Activated naive CD4-positive, alpha-beta T cell (primary cell): ENCODE results near the gene MMP11.

Source experiments
- DNase-seq, 4 experiments: peaks; one replicate each; lab custom pipeline; 2025; lab: John Stamatoyannopoulos, UW

Gene MMP11

DNA sequence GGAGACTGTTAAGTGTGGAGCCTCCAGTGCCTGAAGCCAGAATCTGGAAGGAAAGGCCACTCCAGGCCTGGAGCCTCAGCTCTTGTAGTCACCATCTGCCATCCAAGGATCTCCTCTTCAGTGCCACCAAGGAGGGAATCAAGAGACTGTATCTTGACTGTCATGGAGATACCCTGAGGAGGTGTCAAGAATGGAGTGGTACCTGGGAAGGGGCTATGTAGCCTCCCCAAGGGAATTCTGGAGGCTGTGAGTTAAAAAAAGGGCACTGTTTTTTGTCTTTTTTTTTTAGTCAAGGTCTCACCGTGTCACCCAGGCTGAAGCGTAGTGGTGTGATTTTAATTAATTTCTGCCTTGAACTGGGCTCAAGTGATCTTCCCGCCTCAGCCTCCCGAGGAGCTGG is 13.1 kb upstream of the MMP11 start:
- DNase-seq, result no peak

DNA sequence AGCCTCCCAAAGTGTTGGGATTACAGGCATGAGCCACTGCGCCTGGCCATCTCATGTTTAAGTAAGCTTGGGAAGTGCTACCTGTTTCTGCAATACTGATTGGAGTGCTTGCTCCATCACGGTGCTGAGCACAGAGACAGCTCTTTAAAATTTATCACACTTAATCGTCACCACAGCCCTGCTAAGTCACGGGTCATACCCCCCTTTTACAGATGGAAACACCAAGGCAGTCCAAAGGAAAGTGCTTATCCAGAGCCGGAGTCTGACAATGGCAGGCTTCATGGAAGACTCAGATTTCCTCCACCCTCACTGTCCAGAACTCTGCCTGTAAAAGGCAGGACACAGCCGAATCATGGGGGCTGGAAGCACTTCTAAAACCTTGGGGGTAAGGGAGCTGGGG is 12.6 kb upstream of the MMP11 start:
- no peak for DNase-seq

DNA sequence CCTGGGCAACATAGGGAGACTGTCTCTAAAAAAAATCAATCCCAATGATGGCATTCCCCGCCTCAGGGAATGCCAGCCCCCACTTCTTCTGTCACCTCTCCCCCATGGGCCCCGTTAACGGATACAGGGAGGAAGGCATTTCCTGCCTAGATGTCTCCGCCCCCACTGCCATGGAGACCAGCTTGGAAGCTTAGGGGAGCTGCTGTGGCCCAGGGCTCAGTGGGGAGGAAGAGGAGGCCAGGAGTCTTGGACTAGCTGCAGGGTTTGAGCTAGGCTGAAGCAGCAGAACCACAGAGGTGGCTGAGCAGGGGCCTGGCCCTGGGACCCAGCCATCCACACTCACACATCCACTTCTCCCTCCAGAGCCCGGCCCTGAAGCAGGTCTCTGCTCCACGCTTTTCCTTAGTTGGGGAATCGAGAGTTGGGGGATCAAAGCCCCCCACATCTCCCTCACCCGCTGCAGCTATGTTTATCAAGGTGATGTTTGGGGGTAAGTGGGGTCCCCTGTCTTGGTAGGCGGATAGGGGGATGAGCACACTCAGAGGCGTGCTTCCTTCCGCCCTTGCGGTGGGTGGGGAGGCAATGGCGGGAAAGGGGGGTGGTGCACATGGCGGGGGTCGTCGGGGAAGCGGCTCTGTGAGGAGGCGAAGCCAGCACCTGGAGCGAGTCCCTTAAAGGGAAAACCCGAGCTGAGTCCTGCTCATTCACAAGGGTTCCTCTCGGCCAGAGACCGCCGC is 9.6 kb upstream of the MMP11 start, which contains the start of gene C22orf15:
C22orf15 (plus strand) TSS at position 149 of the 737 bp plus-strand sequence; CDS start at position 466, 317 bp downstream.
- peak in 1 of 4 experiments; percentile 25 for DNase-seq

DNA sequence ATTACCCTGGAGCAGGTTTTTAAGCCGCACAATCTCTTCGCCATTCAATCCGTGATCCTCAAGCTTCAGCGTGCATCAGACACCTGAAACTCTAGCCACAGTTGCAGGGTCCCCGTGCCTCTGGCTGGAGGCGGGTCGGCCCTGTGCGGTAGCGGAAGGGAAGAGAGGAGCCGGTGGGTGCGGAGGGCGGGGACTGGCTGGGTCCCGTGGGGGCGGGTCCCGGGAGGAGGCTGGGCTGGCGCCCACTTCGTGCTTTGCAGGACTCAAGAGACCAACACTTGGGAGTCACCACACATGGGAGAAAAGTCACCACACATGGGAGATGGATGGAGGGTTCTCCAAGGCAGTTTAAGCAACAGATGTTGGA is 9.1 kb upstream of the MMP11 start:
- peak; percentile 18 to 51 (median 32) for DNase-seq

DNA sequence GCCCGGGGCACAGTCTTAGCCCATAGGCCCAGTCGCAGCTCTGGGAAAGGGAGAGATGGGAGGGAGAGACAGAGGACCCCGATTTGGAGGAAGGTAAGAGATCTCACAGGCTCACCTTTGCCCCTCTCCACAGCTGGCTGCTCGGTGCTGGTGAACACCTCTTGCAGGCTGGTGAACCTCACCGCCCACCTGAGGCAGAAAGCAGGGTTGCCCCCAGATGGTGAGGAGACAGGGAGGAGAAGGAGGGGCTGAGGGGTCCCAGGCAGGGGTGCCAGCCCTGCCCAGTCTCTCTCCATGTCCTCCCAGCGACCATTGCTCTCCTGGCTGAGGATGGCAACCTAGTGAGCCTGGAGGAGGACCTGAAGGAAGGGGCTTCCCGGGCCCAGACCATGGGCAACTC is 8.7 kb upstream of the MMP11 start:
- no peak for DNase-seq

DNA sequence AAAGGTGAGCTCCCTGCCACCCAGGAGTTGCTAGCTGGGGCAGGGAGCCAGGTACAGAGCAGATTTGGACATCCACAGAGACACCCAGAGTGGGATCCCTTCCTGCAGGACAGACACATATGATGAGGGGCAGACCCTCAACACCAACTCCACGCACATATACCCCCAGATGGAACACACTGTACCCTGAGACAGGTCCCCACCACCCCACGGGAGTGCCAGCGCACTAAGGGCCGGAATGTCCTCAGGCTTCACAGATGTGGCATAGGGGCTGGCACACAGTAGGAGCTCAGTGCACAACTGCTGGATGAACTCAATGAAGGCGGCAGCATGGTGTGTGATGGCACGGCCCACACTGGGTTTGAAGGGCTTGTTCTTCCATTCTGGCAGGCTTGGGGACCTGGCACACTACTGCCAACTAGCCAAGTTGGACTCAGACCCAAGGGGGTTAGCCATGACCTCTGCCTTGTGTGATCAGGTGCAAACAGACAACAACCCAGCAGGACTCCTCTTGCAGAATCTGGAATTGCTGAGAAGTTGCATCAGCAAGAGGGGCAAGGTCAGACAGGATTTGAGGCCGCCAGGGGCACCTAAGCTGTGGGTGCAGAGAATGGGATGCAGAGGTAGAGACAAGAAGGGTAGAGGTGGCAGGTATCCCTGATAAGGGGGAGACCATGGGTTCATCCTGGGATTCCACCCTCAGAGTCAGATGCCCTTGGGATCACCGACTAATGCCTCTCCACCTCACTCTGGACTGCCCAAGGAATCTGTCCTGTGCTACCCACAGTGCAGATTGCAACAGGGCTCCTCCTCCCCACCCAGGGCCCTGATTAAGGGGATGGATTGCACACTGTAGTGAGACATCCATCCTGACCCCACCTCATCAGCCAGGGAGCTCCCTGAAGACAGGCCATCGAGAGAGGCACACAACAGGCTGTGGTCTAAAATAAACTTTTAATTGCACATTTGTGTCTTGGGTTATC is 7.5 kb upstream of the MMP11 start:
- DNase-seq, result no peak

DNA sequence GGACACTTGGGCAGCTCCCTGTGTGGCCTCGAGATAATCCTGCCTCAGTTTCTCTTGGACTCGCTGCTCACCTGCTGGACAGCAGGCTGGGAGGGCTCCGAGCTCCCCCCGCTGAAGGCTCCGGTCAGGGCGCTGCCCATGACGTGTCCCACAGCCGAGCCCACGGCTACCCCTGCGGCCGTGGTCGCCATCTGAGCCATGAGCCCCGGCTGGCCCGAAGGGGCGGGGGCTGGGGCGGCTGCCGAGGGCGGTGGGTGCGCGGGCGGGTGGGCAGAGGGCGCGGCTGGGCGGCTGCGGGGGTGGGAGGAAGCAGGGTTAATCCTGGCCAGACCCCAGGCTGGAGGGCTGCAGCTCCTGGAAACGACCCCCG is 5.4 kb upstream of the MMP11 start:
- no peak for DNase-seq

DNA sequence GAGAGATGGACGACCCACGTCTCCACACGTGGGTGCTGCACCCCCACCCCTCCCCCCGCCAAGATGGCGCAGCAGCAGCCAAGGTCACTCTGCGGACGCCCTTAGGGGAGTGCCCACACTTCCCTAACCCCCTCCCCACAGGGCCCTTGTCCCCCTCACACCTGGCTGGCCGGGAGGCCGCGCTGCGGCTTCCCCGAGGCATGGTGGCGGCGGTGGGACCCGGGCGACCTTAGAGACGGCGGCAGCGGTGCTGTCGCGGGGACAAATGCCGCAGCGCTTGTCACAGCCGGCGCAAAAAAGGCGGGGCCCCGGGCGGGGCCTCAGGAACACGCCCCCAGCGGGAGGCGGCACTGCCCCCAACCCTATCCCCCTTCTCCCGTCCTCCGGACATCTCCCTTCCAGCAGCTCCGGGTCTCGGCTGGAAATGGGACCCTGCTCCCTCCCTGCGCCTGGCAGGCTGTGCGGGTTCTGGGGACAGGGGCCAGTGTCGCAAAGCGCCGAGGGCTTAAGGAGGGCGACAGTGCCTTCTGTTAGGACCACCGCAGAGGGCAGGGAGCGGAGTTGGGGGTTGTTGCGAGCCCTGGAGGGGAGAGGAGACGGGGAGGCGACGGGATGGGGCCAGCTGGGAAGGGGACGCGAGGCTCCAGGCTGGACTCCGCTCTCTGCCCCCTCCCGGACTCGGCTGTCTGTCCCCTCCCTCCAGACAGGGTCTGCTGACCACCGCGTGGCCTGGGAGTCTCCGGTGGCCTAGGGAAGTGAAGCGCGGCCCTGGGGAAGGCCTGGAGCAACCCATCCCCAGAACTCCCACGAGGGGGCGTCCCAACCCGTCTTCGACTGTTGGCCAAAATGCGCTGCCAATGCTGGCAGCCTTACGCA is 4.7 kb upstream of the MMP11 start, which contains the start of gene CHCHD10:
CHCHD10 (minus strand) TSS at position 300 of the 876 bp plus-strand sequence; CDS start at position 202, 98 bp downstream.
- DNase-seq, result peak; percentile 51 to 74 (median 54)

DNA sequence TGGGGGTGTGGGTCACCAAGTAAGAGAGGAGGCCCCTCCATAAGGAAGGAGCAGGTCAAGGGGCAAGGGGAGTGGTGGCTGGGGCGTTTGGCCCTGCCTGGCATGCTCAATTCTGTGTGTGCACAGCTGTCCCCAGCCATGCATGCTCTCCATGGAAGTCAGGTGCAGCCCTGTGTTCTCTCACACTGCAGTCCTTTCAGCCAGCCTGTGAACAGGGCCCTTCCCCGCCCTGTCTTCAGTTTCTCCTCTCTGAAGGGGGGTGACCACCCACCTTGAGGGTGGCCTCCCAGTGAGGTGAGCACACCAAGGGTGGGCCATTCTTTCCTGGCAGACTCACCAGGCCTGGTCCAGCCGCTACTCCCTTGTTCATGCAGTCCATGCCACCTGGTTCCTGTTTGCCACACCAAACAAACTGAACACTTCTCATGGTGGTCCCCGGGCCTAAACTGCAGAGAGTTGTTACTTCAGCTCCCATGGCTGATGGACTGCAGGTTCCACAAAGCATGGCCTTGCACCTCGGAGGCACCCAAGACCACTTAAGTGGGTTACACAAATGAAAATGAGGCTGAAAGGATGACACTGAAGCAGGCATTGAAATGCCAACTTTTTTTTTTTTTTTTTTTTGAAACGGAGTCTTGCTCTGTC is 3.2 kb upstream of the MMP11 start:
- no peak for DNase-seq

DNA sequence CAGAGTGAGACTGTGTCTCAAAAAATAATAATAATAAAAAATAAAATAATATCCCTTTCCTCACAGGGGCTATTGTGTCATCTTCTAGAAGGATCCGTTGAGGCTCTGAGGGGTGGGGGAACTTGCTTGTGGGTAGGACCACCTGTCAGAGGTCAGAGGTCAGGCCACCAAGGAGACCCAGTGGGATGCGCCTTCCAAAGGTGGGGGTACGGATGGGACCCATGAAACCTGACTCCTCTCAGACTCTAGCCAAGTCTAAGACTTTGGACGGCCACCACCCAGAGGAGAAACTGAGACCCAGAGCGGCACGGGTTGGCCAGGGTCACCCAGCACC is 367 bp upstream of the MMP11 start:
- DNase-seq, result no peak

DNA sequence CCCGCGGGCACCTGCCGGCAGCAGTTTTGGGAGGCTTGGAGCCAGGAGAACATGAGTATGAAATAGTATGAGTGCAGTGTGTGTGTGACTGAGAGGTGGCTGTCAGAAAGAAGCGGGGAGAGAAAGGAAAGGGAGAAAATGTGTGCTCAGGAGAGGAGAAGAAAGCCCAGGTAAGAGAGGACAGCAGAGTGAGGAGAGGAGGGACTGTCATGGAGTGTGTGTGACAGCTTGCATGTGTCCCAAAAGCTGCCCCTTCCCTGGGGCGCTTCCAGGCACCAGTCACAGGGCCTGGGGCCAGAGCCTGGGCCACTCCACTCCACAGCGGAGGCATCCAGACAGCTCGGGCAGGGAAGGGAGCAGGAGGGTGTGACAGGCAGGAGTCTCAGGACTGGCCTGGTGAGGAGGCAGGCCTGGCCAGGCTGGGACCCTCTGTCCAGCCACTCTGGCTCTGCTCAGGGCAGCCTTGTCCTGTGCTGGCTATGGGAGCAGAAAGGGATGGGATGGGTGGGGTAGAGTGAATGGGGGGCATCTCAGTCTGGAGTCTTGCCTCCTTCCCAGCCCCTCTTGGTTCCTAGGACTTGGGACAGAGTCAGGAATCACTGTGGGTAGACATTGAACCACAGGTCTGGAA is 949 bp downstream of the MMP11 start:
- DNase-seq, result no peak

DNA sequence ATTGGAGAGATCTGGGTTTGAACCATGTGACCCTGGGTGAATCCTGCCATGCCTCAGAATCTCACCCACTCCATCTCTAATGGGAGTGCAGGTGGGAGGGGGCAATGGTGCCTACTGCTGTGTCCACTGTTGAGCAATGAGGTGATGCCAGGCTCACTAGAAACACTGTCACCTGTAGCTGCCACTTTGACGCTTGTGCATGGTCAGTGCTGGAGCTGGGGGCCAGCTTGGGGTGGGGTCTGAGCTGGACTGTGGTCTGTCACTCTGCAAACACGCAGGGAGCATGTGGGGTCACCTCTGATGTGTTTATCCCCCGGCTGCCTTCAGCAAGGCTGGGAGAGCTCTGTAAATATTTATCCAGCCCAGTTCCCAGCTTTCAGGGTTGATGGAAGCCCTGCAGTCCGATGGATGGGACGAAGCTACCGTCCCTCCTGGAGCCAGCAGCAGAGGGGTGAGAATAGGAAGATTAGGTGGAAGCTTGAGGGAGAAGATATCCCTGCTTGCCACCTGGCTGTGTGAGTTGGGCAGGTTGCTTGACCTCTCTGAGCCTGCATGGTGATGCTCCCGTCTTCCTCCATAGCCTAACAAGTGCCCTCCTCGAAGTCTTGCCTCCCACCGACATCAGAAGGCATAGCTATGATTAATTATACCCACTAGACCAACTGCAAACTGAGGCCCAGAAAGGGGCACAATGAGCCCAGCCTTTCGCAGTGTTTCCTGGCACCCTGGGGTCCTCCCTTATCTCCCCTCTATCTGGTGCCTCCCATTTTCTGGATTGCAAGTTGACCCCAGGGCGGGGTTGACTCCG is 1.7 kb downstream of the MMP11 start:
- no peak for DNase-seq

DNA sequence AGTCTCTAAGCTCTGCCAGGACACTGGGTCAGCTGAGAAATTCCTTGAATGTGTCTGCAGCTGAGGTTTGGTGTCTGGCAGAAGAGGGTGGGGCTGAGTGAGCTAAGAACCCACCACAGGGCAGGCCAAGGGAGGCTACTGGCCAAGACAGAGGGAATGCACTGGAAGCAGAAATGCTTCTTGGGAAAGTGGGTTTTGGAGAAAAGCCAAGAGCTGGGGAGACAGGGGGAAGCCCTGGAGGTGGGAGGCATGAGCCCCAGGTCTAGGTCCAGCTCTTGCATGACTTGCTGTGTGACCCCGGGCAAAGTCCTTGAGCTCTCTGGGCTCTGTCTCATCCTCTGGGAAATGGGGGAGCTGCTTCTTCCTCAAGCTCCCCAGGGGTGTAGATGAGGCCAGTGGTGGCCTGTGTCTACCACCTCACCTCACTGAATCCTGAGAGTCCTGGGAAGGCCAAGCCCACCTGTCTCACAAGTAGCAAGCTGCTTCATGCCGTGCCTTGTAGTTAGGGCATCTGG is 2.3 kb downstream of the MMP11 start:
- DNase-seq, result no peak

DNA sequence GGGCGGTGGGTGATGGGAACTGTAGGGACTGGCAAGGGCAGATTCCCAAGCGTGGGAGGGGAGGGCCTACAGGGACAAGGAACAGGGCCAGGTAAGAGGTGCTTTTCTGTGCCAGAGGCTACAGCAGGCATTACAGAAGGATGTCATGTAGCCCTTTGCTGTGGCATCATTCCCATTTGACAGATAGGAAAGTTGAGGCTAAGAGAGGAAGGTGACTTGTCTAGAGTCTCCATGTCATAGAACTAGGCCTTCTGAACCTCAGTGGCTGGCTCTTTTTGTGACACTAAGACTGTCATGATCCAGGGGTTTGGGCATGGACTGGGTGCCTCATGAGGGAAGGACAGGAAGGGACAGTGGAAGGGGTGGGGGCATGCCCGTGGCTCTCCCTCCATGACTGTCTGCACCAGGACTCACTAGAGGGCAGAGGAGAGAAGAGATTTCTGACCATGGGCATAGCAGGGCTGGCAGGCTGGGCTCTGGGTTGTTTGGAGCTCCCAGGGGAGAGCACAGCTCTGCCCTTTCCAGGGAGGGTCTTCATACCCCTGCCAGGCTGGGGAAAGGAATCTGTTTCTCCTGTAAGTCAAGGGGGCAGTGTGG is 3.2 kb downstream of the MMP11 start:
- no peak for DNase-seq

DNA sequence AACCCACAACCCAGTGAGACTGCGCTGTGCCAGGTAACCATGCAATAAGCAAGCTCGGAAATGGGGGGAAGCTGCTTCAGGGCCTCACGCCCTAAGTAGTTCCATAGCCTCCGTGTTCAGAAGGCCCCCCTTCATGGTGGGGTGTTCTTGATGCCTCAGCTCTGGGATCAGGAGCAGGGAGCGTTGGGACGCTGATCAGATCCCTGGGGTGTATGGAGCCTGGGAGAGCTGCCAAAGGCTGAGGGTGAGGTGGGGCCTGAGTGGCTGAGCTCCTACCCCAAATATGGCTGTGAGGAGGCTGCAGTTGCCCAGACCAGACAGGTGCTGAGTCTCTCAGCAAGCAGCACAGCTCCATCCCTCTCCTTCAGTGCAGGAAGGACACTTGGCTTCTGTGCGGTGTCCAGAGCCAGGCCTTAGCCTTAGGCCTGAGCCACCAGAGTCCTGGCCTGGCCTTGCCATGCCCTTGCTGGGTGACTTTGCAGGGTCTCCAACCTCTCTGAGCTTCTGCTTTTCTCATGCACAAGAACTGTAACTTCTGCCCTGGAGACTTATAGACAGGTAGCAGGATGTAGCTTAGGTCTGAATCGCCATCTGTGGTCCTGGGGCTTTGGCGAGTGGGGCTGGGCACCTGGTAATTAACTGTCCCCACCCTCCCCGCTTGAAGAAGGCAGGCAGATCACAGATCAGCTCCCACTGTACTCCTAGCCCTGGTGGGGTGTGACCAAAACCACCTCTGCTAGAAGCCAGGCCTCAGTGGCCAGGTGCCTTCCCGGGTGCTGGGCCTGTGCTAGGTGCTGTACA is 5.3 kb downstream of the MMP11 start:
- no peak for DNase-seq

DNA sequence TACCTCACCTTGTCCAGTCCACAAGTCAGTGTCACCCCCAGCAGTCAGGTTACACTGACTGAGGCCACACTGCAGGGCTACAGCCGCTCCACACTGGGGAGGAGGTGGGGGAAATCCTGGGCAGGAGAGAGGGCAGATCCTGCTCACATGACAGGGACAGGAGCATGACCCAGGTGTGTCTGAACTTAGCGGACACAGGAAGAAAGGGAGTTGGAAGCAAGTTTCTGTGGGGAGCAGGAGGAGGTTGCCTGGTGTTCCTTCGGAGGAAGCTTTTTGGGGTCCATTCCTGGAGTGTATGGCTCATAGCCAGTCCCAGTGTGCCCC is 5.9 kb downstream of the MMP11 start:
- no peak for DNase-seq

DNA sequence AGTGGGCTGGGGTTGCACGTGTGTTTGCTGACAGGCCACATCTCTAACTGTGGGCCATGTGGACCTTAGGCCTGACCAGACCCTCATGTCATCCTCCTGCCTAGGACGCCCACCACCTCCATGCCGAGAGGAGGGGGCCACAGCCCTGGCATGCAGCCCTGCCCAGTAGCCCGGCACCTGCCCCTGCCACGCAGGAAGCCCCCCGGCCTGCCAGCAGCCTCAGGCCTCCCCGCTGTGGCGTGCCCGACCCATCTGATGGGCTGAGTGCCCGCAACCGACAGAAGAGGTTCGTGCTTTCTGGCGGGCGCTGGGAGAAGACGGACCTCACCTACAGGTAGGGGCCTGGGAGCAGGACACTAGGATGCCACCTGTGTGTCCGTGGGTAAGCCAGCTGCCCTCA is 6.4 kb downstream of the MMP11 start:
- no peak for DNase-seq

DNA sequence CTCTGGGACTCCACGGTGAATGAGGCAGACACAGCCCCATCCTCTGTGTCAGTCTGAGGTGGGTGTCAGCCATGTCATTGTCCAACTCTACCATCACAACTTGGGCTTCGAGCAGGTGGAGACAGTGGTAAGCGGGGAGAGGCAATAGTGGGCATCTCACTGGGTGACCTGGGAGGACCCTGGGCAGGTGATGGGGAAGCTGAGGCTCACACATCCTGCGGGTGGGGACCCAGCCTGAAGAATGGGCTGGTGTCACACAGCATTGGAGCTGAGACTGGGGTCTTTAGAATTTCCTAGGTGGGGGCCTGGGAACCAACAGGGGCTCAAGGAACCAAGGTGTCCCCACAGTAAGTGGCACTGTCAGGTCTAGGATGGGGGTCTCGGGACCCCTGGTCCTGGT is 7.1 kb downstream of the MMP11 start:
- no peak for DNase-seq

DNA sequence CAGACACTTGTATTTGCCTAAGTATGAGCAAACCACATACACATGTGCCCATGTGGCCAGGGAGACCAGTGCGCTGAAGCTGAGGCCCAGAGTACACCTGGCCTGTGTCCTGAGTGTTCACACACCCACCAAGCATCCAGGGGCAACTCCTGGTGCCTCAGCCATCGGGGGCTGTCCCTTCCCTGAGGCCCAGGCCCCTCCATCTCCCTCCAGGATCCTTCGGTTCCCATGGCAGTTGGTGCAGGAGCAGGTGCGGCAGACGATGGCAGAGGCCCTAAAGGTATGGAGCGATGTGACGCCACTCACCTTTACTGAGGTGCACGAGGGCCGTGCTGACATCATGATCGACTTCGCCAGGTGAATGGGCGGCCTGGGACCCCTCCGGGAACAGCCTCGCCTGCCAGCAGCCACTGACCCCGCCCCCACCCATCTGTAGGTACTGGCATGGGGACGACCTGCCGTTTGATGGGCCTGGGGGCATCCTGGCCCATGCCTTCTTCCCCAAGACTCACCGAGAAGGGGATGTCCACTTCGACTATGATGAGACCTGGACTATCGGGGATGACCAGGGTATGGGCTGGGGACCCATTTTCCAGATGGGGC is 7.6 kb downstream of the MMP11 start:
- no peak for DNase-seq
